Panc1 (cell line): ENCODE data around the gene CYP27A1. TPM values are rescaled to one million over a fixed set of nuclear protein-coding genes. Genes with fewer than 3 reads are reported as not detected.

Experiments used
- ATAC-seq: fragments of 200-7000 bp; cut with Tn5 transposase; 2 replicates; pipeline ENCODE4 v1.9.1; 2020; ENCODE audit warnings: mild to moderate bottlenecking, moderate library complexity
- BruUV-seq: library from RNA; stranded (reverse); fragments of 400-500 nt; replicated peaks from 2 replicates; lab custom pipeline; 2021; lab: Mats Ljungman, UMichigan
- CTCF ChIA-PET: fragments of 300-600 bp; sonication (Branson Sonifier 250); formaldehyde crosslinking; loops from one replicate; lab custom pipeline; 2022; ENCODE audit warnings: antibody characterized with exemption; lab: Charles Lee
- POLR2A ChIA-PET: fragments of 300-600 bp; sonication (Branson Sonifier 250); formaldehyde crosslinking; loops from one replicate; lab custom pipeline; 2022; ENCODE audit warnings: antibody characterized with exemption; lab: Charles Lee
- DNase-seq: peaks from one replicate; pipeline ENCODE4 v3.0.0-alpha.2; 2010; ENCODE audit warnings: low read depth, low spot score
- H3K27ac ChIP-seq: 2 replicates; pipeline ENCODE4 v1.5.1; 2011; ENCODE audit warnings: mild to moderate bottlenecking, low read length, inconsistent platforms
- H3K27me3 ChIP-seq: fragments of 200-500 bp; sonication (Bioruptor generic); 2 replicates; pipeline ENCODE4 v1.6.0; 2014; ENCODE audit warnings: low read length, inconsistent platforms; ENCODE audit not compliant: control insufficient read depth, insufficient read depth
- H3K36me3 ChIP-seq: fragments of 200-500 bp; sonication (Bioruptor generic); 2 replicates; pipeline ENCODE4 v1.5.1; 2014; ENCODE audit warnings: inconsistent platforms, mild to moderate bottlenecking, low read length, moderate library complexity; ENCODE audit not compliant: control insufficient read depth, insufficient read depth
- H3K4me1 ChIP-seq: 2 replicates; pipeline ENCODE4 v1.5.1; 2011; ENCODE audit warnings: inconsistent platforms, mild to moderate bottlenecking, low read length, moderate library complexity; ENCODE audit not compliant: control insufficient read depth, insufficient read depth
- H3K4me3 ChIP-seq, 2 experiments: 2 replicates each; pipeline ENCODE4 v1.5.1; 2011 to 2012; ENCODE audit warnings: low read depth in 2 of 2, low read length in 2 of 2, mild to moderate bottlenecking in 2 of 2, inconsistent platforms in 1 of 2, moderate library complexity in 1 of 2
- H3K9me3 ChIP-seq: fragments of 200-500 bp; sonication (Bioruptor generic); 2 replicates; pipeline ENCODE4 v1.5.1; 2014; ENCODE audit warnings: low read depth, mild to moderate bottlenecking, inconsistent platforms, low read length, moderate library complexity; ENCODE audit not compliant: control insufficient read depth, insufficient read depth
- POLR2AphosphoS5 ChIP-seq: IDR thresholded peaks from 2 replicates; pipeline ENCODE4 v1.6.1; 2012; ENCODE audit warnings: mild to moderate bottlenecking, low read depth, low read length, moderate library complexity
- SIN3A ChIP-seq: IDR thresholded peaks from 2 replicates; pipeline ENCODE4 v1.6.1; 2012; ENCODE audit warnings: low read depth, mild to moderate bottlenecking, low read length, moderate library complexity, borderline replicate concordance; ENCODE audit not compliant: insufficient read depth
- TCF7L2 ChIP-seq: IDR thresholded peaks from 2 replicates; pipeline ENCODE4 v1.6.1; 2011; ENCODE audit warnings: mild to moderate bottlenecking, low read depth, low read length, inconsistent platforms
- in situ Hi-C: cut with HindIII; loops from 2 replicates; pipeline ENCODE4 v1.10.0; 2016; ENCODE audit warnings: low sequenced_read_pairs, low pct_unique_long_range_greater_than_20kb
- intact Hi-C: fragments of 100-400 bp; cut with micrococcal nuclease; formaldehyde crosslinking; loops from one replicate; pipeline ENCODE4 v1.10.0; 2022; ENCODE audit not compliant: unreplicated experiment
- total RNA-seq: library from RNA; stranded (reverse); gene quantifications from one replicate; pipeline ENCODE4 v1.2.1, GENCODE V29; 2021; ENCODE audit not compliant: unreplicated experiment
- TF ChIP-seq, protein P1 (sequence below): fragments of 450-650 bp; IDR thresholded peaks from 2 replicates; pipeline ENCODE4 v1.5.1; 2017; ENCODE audit warnings: mild to moderate bottlenecking
- TF ChIP-seq, protein P2 (sequence below), 2 experiments: IDR thresholded peaks; 2 replicates each; pipeline ENCODE4 v1.6.1; 2011 to 2012; ENCODE audit warnings: low read depth in 2 of 2, control low read depth in 1 of 2, low read length in 1 of 2, mild to moderate bottlenecking in 1 of 2, moderate library complexity in 1 of 2; ENCODE audit not compliant: insufficient read depth in 1 of 2

Gene CYP27A1
- total RNA-seq, 1 experiment from 2014 or later: 7.7 TPM

DNA sequence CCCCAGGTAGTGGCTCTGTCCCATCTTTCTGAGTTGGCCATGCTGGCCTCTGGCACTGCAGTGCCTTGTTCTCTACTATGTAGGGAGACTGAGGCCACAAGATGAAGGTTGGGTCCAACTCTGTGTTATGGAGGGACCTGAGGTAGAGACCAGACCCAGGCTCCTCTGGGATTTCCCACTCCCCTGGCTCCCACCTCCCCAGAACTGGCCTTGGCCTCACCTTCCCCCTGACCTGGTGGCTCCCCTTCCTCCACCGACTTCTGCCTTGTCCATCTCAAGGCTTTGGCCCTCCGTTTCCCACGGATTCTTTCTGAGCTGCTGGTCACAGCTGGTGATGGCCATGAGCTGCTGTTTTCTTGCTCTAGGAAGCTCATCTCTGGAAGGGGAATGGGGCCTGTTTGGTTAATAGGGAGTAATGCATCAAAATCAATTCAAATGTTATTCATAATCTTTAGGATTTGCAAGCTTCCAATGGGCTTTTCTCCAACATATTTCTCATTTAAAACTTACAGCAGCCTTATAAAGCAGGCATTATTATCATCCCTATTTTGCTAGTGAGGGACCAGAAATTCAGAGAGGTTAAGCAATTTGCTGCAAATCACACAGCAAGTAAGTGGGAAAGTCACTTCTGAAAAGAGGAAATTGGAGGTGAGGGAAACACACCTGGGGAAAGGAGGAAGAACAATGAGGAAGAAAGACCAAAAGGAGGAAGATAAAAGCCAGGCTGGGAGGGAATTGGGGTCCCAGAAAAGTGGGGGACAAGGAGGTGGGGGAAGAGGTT lies 48.8 kb downstream of the CYP27A1 start:
- POLR2A ChIA-PET: no interaction called here
- in situ Hi-C loops (no loop called here), intact Hi-C loops (no loop called here)
- H3K4me1 ChIP-seq: peaks cover 6% of the 10 kb centered on the region; the same call in 1 of the 2 replicates
- no peak for TF ChIP-seq SIN3A
- TF ChIP-seq, protein P1, sequence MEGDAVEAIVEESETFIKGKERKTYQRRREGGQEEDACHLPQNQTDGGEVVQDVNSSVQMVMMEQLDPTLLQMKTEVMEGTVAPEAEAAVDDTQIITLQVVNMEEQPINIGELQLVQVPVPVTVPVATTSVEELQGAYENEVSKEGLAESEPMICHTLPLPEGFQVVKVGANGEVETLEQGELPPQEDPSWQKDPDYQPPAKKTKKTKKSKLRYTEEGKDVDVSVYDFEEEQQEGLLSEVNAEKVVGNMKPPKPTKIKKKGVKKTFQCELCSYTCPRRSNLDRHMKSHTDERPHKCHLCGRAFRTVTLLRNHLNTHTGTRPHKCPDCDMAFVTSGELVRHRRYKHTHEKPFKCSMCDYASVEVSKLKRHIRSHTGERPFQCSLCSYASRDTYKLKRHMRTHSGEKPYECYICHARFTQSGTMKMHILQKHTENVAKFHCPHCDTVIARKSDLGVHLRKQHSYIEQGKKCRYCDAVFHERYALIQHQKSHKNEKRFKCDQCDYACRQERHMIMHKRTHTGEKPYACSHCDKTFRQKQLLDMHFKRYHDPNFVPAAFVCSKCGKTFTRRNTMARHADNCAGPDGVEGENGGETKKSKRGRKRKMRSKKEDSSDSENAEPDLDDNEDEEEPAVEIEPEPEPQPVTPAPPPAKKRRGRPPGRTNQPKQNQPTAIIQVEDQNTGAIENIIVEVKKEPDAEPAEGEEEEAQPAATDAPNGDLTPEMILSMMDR: no peak
- TF ChIP-seq TCF7L2: no peak
- no peak for TF ChIP-seq POLR2AphosphoS5
- TF ChIP-seq, protein P2, sequence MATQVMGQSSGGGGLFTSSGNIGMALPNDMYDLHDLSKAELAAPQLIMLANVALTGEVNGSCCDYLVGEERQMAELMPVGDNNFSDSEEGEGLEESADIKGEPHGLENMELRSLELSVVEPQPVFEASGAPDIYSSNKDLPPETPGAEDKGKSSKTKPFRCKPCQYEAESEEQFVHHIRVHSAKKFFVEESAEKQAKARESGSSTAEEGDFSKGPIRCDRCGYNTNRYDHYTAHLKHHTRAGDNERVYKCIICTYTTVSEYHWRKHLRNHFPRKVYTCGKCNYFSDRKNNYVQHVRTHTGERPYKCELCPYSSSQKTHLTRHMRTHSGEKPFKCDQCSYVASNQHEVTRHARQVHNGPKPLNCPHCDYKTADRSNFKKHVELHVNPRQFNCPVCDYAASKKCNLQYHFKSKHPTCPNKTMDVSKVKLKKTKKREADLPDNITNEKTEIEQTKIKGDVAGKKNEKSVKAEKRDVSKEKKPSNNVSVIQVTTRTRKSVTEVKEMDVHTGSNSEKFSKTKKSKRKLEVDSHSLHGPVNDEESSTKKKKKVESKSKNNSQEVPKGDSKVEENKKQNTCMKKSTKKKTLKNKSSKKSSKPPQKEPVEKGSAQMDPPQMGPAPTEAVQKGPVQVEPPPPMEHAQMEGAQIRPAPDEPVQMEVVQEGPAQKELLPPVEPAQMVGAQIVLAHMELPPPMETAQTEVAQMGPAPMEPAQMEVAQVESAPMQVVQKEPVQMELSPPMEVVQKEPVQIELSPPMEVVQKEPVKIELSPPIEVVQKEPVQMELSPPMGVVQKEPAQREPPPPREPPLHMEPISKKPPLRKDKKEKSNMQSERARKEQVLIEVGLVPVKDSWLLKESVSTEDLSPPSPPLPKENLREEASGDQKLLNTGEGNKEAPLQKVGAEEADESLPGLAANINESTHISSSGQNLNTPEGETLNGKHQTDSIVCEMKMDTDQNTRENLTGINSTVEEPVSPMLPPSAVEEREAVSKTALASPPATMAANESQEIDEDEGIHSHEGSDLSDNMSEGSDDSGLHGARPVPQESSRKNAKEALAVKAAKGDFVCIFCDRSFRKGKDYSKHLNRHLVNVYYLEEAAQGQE (IDR thresholded peaks at IDR 0.05; ENCODE audit: insufficient read depth in 1 of 2, low read depth in 2 of 2, low read length in 1 of 2): no peak
- ATAC-seq (no peak), DNase-seq (no peak)
- CTCF ChIA-PET: no interaction called here
- peaks cover 2% of the 10 kb centered on the region; the same call in 1 of the 2 replicates for H3K27me3 ChIP-seq
- no TSS peak for BruUV-seq
- H3K4me3 ChIP-seq: no peak overlapping the region
- no peaks in the 10 kb centered on the region for H3K36me3 ChIP-seq
- no peaks in the 10 kb centered on the region for H3K9me3 ChIP-seq
- H3K27ac ChIP-seq: no peak overlapping the region

DNA sequence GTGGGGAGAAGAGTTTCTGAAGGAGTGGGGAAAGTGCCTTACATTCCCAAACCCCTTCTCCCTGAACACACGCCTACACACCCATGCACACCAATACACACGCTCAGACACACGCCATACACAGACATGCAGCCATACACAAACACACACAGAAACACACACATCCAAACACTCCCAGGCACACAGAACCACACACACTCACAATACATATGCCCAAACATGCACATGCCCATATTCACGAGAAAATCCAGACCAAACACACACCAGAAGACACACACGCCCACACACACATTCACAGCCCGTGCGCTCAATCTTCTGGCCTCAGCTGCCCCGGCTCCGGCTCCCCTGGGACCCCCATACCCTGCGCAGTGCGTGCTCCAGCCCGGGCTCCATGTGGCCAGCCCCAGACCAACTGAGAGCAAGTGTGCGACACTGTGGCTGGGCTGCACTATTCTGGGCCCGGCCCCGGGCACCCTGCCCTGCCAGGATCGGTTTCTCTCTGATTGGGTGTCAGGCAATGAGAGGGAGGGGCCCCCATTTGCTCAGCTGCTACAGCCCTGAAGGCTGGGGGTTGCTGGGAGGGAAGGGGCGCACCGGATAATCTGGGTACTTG lies 49.5 kb downstream of the CYP27A1 start, which contains the start of gene PRKAG3:
TSS of gene PRKAG3 (minus strand) at position 426 of the 613 bp plus-strand sequence.
- BruUV-seq: no TSS peak
- DNase-seq (no peak), ATAC-seq (no peak)
- CTCF ChIA-PET: no interaction called here
- Histone ChIP-seq H3K36me3 (no peaks in the 10 kb centered on the region), H3K4me3 (no peak within 1 kb of the TSS), H3K9me3 (no peaks in the 10 kb centered on the region), H3K27ac (no peak within 1 kb of the TSS), H3K27me3 (peaks cover 2% of the 10 kb centered on the region; the same call in 1 of the 2 replicates), H3K4me1 (peaks cover 6% of the 10 kb centered on the region; the same call in 1 of the 2 replicates)
- TF ChIP-seq, protein P1: no peak
- TF ChIP-seq TCF7L2 (no peak), POLR2AphosphoS5 (no peak), SIN3A (no peak)
- TF ChIP-seq, protein P2 (IDR thresholded peaks at IDR 0.05; ENCODE audit: insufficient read depth in 1 of 2, low read depth in 2 of 2, low read length in 1 of 2): no peak
- in situ Hi-C loops: no loop called here
- POLR2A ChIA-PET: no interaction called here
- intact Hi-C loops: no loop called here
